Left cardiac atrium (tissue), 4 donors: ENCODE measurements around the gene PDE8B. TPM values are rescaled to one million over a fixed set of nuclear protein-coding genes. Genes with fewer than 3 reads are reported as not detected.

Experiments
- ATAC-seq, 2 donors: fragments of 200-7000 bp; cut with Tn5 transposase; one replicate each; pipeline ENCODE4 v1.9.1; 2020; ENCODE audit warnings: mild to moderate bottlenecking in 2 of 2, moderate library complexity in 2 of 2
- DNase-seq: peaks from one replicate; pipeline ENCODE4 v3.0.0-alpha.2; 2020
- intact Hi-C, 2 donors: fragments of 100-400 bp; cut with DNase I; formaldehyde crosslinking; loops; one replicate each; pipeline versions ENCODE4 v1.14.1 to v1.15.1; 2022 to 2023
- total RNA-seq, 2 donors: library from RNA; stranded (reverse); fragmentation: NEBNext Ultra II Directional; extraction: Animal tissue kit (Norgen Biotek cat#: 25700); gene quantifications; one replicate each; pipeline ENCODE4 v1.2.1, GENCODE V29; 2021
- donor health status: DM: no; HTN: yes; CAD: no.
- donor health status: DM: no; HTN: yes; CAD: no; lungs with severe emphysema.
- donor health status: DM: yes; HTN: yes; CAD: no.
- donor health status: Dilated cardiomyopathy.

PDE8B gene
- total RNA-seq, 2 donors from 2014 or later = 20.8 to 40.2 TPM

- DNase-seq = no peak
- intact Hi-C loops = no loop called here
- no peak for ATAC-seq
Measured at GRCh38 chr5:77337246-77337645, 126.8 kb downstream of the PDE8B start.

DNA sequence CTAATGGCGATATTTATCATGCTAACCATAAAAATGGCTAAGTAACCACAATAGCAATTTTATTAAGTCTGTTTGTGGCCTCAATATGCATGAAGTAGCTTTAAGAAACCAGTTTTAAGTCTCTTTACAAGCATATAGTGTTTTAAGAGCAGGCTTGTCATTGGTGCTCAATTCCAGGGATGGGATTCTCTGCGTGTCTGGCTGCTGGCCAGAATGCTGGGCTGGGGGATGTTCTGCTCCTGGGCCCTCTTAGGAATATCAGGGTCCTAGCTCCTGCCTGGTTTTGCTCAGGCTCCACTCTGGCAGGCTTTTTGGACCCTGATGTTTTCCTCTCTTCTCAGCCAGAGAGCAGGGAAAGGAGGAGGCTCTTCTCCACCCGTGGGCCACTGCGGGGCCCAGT lies 127.2 kb downstream of the PDE8B start:
- ATAC-seq (no peak), DNase-seq (no peak)
- intact Hi-C loops = no loop called here

GRCh38 chr5:77339337-77339890 lies 128.9 kb downstream of the PDE8B start:
- DNase-seq = no peak
- intact Hi-C loops = no loop called here
- ATAC-seq = no peak

DNA sequence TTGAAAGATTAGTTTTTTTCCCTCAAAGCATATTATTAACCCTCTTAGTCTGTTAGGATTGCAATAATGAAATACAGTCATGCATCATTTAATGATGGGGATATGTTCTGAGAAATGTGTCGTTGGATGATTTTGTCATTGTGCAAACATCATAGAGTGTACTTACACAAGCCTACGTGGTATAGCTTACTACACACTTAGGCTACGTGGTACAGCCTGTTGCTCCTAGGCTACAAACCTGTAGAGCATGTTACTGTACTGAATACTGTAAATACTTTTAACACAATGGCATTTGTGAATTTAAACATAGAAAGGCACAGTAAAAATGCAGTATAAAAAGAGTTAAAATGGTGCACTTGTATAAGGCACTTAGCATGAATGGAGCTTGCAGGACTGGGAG lies 132.7 kb downstream of the PDE8B start:
- intact Hi-C loops = no loop called here
- DNase-seq = no peak
- ATAC-seq = no peak

DNA sequence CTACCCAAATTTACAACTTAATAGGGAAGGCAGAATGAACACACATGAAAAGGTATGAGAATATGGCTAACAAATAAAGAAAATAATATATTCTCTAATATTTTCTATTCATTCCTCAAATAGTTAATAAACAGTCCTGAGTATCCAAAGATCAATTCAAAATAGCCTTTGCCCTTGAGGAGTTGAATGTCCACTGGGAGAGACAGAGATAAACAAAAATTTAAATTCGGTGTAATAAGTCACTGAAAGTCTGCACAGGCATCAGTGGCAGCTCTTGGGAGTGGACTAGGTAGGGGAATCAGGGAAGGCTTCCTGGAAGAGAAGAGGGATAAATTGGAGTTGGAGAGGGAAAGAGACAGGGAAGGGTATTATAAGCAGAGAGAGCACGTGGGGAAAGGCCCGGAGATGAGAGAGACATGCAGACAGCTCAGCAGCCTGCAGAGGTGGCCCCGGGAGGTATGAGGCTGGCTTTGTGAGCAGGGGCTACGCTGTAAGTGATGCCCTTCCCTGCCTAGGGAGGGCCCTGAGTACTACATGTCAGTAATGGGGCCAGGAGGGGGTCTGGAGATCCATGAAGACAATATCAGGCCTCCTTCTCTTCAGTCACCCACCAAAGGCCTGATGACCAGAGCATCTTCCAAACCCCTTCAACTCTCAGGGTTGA lies 137.1 kb downstream of the PDE8B start:
- no peak for ATAC-seq
- intact Hi-C loops = no loop called here

DNA sequence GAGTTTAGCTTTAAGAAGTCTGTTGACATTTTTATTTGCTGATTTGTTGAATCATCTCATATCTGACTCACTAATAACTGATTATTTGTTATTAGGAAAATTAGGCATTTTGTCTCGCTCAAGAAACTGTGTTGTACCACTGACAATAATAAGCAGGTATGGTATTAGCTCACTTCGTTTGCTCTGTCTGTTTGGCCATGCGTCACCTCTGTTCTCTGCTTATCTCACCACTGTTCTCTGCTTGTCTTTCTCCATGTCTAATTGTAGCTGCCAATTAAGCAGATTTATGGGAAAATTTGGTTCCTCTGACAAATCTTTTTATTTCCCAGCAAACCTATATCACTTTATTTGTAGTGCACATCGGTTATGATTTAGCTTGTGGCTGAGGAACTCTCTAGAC lies 142.8 kb downstream of the PDE8B start:
- DNase-seq (no peak), ATAC-seq (peak in 1 of 2 donors; percentile 35)
- intact Hi-C loops = no loop called here

More for the DNA sequence above, 137.1 kb downstream of the PDE8B start:
- no peak for DNase-seq

- DNase-seq (no peak), ATAC-seq (no peak)
- intact Hi-C loops = no loop called here
Measured at GRCh38 chr5:77354454-77354853, 144.0 kb downstream of the PDE8B start.

DNA sequence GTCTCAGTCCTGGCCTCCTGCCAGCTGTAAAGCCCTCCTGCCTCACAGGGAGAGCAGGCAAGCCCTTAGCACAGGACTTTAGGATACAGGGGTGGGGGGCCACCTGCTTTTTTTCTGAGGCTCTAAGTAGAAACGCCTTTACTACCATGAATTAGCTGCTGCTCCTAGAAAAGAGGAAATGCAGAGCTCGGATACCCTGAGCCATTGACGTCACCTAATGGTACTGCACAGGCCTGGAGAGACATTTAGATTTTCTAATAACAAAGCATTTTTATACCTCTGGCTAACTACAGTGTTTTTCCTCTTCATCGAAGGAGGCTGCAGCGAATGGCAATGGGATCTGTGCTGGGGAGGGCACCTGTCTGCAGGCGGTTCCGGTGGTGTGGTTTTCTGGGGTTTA lies 144.6 kb downstream of the PDE8B start:
- ATAC-seq (no peak), DNase-seq (no peak)
- intact Hi-C loops = no loop called here

- no peak for ATAC-seq
- intact Hi-C loops = no loop called here
- no peak for DNase-seq
Measured at GRCh38 chr5:77355751-77356150, 145.3 kb downstream of the PDE8B start.

DNA sequence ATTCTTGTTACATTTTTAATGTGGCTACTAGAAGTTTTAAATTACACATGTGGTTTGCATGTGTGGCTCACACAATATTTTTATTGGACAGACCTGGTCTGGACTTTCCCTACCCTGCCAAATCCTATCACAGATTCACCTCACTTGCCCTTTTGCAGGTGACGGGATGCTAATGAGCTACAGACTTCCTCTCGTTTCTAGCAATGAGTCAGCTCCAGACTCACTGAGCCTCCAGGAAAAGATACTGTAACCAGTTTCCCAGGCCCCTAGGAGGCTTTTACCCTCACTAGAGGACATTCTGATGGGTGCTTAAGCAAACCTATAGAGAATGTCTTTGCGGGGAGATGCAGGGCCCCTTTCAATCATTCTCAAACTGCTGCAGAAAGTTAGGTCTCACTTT lies 146.3 kb downstream of the PDE8B start:
- intact Hi-C loops = no loop called here
- peak in 1 of 2 donors; percentile 52 for ATAC-seq

DNA sequence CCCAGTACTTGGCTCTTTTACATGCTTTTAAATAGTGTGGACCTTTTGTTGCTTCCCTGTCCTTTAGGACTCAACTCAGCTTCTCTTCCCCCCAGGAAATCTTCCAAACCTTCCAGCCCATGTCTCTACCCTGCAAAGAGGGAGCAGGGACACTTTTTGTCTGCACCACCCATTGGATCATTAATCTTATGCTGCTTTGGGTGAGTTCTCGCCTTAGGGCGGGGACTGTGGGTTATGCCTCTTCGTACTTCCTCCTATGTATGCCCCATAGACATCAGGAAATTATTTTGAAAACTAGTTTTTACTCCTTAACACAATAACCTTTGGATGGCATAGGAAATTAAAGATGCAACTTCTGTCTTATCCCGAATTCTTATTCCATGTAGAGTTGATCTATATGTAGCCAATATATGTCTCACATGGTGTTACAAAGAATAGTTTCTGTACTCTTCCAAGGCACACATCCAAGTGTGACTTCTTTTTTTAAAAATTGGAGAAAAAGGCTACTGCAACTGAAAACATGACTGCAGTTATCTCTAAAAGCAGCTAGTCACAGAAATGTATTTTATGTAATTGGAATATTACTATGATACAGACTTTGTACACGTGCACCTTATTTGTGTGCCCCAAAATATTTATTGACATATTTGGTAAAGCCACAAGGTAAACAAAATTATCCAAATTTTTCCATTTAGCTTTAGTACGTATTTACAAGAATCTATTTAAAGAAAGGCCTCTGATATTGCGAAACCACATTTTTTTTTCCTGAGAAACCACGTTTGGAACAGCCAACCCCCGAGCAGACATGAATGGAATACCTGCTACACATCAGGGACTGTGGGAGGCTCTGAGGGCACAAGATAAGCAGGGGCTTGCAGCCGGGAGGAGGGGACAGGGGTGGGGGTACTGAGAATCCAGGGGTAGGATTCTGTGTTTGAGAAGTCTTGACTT lies 148.1 kb downstream of the PDE8B start:
- no peak for DNase-seq
- intact Hi-C loops = no loop called here
- ATAC-seq = no peak

More for the DNA sequence above, 146.3 kb downstream of the PDE8B start:
- DNase-seq = no peak

GRCh38 chr5:77359231-77359630 lies 148.8 kb downstream of the PDE8B start:
- ATAC-seq (no peak), DNase-seq (no peak)
- intact Hi-C loops = no loop called here

- intact Hi-C loops = no loop called here
- ATAC-seq (peak in 1 of 2 donors; percentile 11), DNase-seq (no peak)
Measured at GRCh38 chr5:77360381-77360780, 149.9 kb downstream of the PDE8B start.

GRCh38 chr5:77360973-77361372 lies 150.5 kb downstream of the PDE8B start:
- ATAC-seq = peak in 1 of 2 donors; percentile 58
- no peak for DNase-seq
- intact Hi-C loops = no loop called here

GRCh38 chr5:77366717-77367500 lies 156.4 kb downstream of the PDE8B start:
- no peak for ATAC-seq
- intact Hi-C loops = no loop called here
- no peak for DNase-seq

DNA sequence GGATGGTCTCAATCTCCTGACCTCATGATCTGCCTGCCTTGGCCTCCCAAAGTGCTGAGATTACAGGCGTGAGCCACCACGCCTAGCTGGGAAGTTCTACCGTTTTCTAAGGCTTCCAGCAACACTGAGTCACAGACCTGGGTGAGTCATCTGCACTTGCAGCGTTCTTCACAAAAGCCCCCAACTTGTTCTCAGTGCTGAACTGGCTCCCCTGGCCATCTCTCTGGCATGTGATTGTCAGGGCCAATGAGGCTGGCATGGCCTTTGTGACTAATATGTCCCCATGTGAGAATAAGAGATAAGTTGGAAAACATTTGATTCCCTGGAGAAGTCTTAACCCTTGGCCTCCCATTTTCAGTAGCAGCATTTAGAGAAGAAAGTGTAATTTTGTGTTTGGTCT lies 157.3 kb downstream of the PDE8B start:
- intact Hi-C loops = no loop called here
- DNase-seq = no peak
- ATAC-seq = peak; percentile 30 to 85

DNA sequence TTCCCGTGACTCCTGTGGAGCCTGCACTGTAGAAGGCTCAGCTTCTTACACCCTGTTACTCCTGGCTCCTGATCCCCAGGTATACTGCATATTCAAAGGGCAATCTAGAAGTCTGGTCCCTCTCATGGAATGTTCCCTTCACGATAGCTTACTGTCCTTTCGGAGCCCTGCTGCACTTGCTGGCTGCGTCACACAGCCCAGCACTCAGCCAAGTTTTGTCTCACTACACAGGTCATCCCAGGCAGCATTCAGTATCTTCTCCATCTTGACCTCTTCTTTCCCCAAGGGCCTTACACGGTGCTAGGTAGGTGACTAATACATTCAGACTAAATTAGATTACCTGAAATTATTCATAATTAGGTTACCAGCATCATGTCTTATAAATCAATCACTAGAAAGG lies 157.9 kb downstream of the PDE8B start:
- DNase-seq (peak; percentile 43), ATAC-seq (peak; percentile 50 to 88)
- intact Hi-C loops = no loop called here

GRCh38 chr5:77369566-77369965 lies 159.1 kb downstream of the PDE8B start:
- DNase-seq (no peak), ATAC-seq (no peak)
- intact Hi-C loops = no loop called here

DNA sequence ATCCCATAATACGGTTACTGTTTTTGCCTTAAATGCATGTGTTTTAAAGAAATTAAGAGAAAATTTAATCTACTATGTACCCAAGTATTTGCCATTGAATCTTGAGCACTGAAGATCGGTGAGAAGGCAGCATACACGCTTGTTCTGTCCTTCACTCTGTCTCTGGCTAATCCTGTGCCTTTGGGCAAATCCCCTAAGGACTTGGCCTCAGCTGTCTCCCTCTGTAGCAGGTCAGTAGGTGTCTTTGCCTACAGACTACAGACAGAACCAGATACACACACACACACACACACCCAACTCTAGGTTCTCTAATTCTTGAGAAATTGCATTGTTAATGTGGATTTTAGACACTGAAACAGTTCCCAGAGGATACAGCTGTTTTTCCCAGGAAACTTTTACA lies 164.2 kb downstream of the PDE8B start:
- ATAC-seq = no peak
- no peak for DNase-seq
- intact Hi-C loops = no loop called here
